HG03103 (cell line): ENCODE measurements around the gene TENM4.

ENCODE experiments used
- ATAC-seq: cut with Tn5 transposase; IDR thresholded peaks from one replicate; pipeline ENCODE4 v1.9.1; 2021; ENCODE audit warnings: low read depth; ENCODE audit not compliant: unreplicated experiment

TENM4 gene

GRCh38 chr11:79312617-79313529 lies 128.0 kb downstream of the TENM4 start:
- ATAC-seq: no peak

DNA sequence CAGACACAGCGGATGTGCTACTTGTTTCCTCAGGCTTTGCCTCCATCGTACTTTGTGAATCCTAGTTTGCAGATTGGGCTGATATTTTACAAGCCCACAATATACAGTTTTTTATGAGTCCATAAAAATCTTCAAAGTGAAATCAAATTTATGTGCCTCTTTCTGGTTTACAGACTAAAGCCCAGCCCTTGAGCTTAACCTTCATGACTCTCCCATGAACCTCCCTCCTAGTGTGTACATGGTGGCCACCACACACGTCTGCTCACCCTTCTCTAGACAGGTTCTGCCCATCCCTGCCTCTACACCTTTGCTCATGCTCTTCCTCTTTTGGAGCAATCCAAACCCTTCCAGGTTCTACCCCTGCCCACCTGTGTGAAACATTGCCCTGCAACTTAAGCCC lies 129.4 kb downstream of the TENM4 start:
- no peak for ATAC-seq

DNA sequence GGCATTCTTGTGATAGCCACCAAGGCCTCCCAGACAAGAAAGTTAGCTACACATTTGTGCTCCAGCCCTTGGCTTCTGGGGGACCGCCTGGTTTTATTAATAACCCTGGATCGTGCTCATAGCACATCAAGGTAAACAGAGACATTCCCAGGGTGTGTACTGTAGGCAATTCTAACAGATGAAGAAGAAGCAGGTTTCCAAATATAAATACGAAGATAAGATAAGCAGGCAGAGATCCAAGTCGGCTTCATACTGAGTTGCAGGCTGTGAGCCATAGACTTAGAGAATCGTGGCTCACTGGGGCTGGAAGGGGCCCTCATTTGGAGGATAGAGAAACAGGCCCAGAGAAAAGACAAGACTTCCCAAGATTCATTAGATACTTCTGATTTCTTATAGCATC lies 131.4 kb downstream of the TENM4 start:
- no peak for ATAC-seq

GRCh38 chr11:79308429-79308828 lies 132.4 kb downstream of the TENM4 start:
- ATAC-seq: no peak

GRCh38 chr11:79304599-79305212 lies 136.1 kb downstream of the TENM4 start:
- ATAC-seq: no peak

GRCh38 chr11:79296141-79296540 lies 144.7 kb downstream of the TENM4 start:
- no peak for ATAC-seq

GRCh38 chr11:79294845-79295731 lies 145.7 kb downstream of the TENM4 start:
- ATAC-seq: no peak

DNA sequence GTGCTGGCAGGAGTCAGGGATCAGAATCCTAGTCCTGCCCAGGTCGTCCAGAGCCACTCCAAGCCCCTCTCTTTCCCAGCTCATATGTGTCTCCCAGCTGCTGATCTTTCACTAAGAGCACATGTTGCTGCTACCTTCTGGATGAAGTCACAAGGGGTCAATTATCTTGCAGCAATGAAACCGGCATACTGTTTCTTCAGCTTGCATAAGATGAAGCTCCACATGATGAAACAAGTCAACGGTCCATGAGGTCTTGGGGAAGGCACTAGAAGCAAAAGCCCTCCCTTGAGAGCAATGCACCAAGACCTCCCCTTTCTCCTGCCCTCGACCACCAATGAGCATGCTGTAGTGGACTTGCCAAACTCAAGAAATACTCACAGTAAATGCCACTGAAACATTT lies 148.9 kb downstream of the TENM4 start:
- ATAC-seq: no peak

DNA sequence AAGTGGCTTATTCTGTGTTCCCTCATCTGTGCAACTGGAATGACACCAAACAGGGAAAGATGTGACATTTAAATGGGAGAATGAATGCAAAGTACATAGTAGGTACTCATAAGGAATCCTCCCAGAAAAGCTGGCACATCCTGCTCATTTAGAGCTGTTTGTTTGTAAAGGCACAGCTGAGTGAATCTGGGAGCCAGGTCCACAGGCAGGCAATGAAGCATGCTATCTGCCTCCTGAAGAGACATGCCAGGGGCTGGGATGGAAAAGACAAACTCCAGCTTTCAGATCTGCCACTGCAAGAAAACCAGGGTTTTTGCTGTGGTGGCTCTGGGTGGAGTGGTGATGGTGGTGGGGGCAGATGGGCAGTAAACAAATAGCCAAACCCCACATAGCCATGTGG lies 150.1 kb downstream of the TENM4 start:
- ATAC-seq: no peak

DNA sequence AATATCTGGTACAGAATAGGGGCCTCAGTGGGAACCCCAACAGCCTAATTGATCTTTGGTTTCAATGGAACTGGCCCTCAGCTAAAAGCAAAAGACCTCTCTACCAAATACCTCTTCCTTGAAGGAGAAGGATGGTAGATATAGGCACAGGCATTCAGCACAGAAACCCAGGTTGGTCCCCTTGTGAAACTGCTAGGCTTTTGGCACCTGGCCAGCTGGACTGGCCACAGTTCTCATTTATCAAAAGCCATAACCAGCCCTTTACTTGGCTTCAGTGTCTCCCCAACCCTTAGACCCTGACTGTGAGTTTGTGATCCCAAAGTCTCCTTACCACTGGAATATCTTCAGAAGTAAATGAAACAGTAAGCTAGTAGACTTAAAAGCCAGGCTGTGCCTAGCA lies 152.9 kb downstream of the TENM4 start:
- no peak for ATAC-seq

GRCh38 chr11:79285756-79286155 lies 155.1 kb downstream of the TENM4 start:
- no peak for ATAC-seq

GRCh38 chr11:79276736-79277325 lies 164.0 kb downstream of the TENM4 start:
- no peak for ATAC-seq

- ATAC-seq: no peak
Observed at GRCh38 chr11:79274636-79275331, 166.0 kb downstream of the TENM4 start.

DNA sequence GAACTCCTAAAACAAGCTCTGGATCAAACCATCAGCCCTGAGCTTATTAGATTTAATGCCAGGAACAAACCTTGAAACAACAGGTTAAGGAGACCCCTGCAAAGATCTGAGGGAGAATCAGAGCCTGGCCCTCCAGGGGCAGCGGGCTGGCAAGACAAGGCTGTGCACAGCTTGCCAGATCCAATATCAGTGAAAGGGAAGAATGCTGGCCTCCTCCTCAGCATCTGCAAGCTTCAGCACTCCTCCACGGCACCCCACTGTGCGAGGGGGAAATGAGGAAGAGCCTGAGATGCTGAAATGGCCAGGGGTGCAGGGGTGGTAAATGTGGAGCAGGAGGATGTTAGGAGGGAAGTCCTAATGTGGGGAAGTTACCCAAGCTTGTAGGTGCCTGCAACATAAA lies 167.0 kb downstream of the TENM4 start:
- no peak for ATAC-seq

DNA sequence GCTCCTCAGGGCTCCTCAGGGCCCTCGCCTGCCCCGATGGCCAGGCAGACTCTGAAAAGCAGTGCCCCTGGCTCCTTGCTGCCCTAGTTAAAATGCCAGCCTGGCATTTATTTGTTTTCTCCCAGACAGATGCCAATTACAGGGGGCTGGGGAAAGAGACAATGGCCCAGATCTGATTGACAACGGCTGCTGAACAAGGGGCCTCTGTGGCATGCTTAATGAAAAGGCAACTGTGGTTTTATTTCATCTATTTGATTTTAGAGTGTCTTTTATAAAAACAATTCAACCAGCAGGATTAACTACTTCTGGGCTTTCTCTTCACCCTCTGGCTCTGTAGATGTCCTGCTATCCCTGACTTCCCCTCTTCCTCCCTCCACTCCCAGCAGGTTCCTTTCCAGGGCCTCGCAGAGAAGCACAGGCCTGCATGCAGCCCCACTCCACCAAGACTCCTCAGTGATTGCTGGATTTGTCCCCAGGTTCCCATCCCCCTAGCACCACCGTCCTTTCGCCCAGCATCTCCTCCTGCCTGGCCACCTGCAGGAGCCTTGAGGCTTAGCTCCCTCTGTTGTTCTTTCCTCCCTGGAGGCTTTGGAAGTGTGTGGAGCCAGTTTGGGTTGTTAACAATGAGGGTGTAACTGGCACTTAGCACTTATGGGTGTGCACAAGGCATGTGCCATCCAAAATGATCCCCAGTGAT lies 171.1 kb downstream of the TENM4 start:
- no peak for ATAC-seq

- ATAC-seq: no peak
Observed at GRCh38 chr11:79266396-79266795, 174.4 kb downstream of the TENM4 start.

DNA sequence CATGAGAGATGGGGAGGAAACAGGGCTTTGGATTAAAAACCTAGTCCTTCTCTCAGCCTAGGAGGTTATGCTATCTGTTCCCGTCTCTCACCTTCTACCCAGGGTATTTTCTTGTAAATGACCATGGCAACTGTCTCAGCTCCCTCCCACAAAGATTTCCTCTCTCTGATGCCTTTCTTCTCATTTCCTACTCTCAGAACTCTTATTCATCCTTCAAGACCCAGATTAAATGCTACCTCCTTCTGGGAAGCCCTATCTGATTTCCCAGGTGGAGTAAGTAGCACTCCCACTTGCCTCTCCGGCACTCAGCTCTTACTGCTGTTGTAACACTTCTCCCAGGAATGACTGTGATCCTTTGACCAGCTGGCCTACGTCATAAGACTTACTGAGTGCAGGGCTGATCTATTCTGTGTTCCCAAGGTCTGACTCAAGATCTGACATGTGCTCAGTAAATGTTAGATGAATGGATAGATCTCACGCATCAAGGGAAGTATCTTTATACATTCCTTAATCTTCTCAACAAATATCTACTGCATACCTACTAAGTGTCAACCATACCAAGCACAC lies 175.0 kb downstream of the TENM4 start:
- no peak for ATAC-seq

- ATAC-seq: no peak
Observed at GRCh38 chr11:79264284-79264683, 176.5 kb downstream of the TENM4 start.

- ATAC-seq: no peak
Observed at GRCh38 chr11:79263001-79263400, 177.8 kb downstream of the TENM4 start.
